GM19035 (cell line): Measurements from ENCODE around the gene ABLIM1.

Experiments used
- ATAC-seq: cut with Tn5 transposase; IDR thresholded peaks from one replicate; pipeline ENCODE4 v1.9.1; 2021; ENCODE audit not compliant: unreplicated experiment

The ABLIM1 gene

GRCh38 chr10:114649217-114649903 lies 8.7 kb downstream of the ABLIM1 start:
- no peak for ATAC-seq

GRCh38 chr10:114648368-114648767 lies 9.7 kb downstream of the ABLIM1 start:
- no peak for ATAC-seq

- ATAC-seq, result no peak
These were observed 10.4 kb downstream of the ABLIM1 start for GRCh38 chr10:114647545-114648138.

GRCh38 chr10:114646426-114646825 lies 11.6 kb downstream of the ABLIM1 start:
- no peak for ATAC-seq

DNA sequence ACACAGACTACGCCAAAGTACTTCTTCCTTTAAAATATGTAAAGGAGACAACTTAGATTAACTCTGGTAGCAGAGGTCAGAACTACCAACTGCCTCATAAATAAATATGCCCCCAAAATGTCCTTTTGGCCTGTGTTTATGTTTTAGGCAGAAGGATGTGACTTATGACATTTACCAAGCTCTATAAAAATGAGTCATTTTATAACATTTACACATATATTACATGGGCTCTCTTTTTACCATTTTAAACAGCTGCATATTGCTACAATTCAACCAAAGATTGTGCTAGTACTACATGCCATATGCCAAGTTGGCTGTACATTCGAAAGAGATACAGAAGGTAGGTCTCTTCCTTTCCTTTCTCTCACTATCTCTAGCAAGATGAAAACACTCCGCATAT lies 12.4 kb downstream of the ABLIM1 start:
- ATAC-seq, result no peak

DNA sequence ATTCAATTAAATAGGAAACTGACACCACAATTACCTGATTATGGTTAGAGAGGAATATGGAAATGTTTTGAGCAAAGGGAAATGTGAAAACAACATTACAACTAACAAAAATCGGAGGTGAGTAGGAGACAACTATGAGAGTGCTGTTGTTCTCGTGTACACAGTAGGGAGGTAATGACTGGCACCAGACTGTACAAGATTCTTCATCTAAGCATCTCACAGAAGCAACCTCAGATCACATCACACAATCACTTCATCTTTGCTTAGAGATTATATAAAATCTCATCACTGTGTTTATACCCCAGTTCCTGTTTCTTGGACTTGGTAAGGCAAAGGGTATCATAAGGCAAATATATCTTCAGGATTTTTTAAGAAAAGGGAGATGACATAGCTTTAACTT lies 14.9 kb downstream of the ABLIM1 start:
- no peak for ATAC-seq

GRCh38 chr10:114642729-114643128 lies 15.3 kb downstream of the ABLIM1 start:
- ATAC-seq, result no peak

DNA sequence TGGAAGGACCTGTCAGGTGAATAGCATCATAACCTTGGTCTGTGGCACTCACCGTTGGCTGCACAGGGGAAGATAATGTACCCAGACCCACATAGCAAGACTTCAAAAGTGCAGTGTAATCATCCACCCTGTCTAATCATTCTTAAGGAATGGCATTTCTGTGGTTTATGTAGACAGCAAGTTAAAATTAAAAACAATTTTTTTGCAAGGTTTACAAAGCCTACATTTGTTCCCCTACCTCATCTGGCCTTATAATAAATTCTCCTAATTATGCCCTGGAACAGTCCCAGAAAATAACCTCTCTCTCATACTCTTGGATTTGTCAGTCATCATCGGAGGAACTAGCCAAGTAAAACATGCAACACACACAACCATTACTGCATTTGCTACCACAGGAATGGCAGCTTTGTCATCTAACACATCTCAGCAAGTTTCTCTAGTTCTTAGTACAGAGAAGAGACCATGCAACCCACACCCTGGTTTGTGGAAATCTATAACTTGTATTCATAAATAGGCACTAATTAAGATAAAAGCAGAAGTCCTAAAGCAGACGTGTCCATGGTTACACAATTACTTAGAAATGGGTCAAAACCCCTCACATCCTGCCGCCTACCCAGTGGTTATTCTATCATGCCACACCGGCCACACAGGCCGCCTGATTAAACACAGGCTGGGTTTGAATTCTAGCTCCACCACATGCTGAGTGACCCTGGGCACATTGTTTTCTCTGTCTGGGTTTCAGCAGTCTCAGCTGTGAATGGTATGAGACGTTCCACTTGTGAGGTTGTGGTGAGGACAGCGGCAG lies 19.1 kb downstream of the ABLIM1 start:
- no peak for ATAC-seq

GRCh38 chr10:114635797-114636550 lies 22.1 kb downstream of the ABLIM1 start:
- ATAC-seq, result no peak

- ATAC-seq, result no peak
These were observed 23.0 kb downstream of the ABLIM1 start for GRCh38 chr10:114635101-114635500.

- ATAC-seq, result no peak
These were observed 23.5 kb downstream of the ABLIM1 start for GRCh38 chr10:114634609-114634979.

- ATAC-seq, result peak; percentile 46
These were observed 25.0 kb downstream of the ABLIM1 start for GRCh38 chr10:114632869-114633715.

DNA sequence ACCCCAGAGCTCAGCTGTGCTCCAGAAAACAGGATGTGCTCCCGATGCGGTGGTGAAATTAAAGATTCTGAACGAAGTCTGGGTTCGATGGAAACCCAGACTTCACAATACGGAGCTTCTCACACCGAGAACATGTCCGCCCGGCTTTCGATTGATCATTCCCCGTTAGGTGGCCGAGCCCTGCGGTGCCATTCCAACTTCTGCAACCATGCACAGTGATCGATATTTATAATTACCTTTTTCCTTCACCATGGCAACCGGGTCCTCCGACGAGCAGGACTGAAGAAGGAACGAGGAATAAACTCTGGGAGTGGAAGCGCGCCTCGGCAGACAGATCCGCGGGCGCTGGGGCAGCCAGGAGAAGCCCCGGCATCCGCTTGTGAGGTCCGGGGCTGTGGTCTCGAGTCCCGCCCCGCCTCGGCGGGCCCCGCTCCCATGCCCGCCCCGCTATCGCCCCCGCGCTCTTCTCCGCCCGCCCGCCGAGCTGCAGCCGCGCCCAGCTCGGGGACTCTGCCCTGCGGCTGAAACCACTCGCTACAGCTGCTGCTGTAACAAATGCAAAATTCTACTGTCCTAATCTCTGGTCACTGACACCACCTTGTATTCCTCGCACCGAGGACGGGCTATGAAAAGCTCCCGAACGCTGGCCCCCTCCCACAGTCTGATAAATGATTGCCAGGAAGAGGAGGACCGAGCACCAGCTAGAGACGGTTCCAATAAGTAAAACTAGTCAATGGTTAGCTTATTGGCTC lies 26.2 kb downstream of the ABLIM1 start:
- ATAC-seq, result peak; percentile 61

DNA sequence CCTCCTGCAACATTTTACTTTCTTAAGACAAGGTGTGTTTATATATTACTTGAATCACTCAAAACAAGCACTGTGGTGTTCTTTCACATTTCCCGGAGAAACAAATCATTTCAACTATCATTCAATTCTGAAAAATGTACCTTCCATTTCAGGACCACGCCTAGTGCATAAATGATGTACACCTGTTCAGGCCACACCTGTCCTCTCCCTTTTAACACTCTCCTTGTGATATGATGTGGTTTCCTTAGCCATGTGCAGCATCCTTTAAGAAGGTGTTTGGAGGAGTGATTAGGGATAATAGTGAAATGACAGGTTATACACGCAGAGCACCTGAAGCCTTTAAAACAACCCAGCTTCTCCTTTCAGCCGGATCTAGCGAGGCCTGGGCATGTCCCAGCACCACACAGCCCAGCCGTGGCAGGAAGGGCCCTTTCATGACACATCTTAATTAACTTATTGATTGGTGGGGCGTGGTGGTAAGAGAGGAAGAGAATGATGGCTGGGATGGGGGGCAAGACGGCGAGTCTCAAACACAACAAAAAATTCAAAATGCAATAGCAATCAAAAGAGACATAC lies 26.9 kb downstream of the ABLIM1 start:
- ATAC-seq, result no peak

DNA sequence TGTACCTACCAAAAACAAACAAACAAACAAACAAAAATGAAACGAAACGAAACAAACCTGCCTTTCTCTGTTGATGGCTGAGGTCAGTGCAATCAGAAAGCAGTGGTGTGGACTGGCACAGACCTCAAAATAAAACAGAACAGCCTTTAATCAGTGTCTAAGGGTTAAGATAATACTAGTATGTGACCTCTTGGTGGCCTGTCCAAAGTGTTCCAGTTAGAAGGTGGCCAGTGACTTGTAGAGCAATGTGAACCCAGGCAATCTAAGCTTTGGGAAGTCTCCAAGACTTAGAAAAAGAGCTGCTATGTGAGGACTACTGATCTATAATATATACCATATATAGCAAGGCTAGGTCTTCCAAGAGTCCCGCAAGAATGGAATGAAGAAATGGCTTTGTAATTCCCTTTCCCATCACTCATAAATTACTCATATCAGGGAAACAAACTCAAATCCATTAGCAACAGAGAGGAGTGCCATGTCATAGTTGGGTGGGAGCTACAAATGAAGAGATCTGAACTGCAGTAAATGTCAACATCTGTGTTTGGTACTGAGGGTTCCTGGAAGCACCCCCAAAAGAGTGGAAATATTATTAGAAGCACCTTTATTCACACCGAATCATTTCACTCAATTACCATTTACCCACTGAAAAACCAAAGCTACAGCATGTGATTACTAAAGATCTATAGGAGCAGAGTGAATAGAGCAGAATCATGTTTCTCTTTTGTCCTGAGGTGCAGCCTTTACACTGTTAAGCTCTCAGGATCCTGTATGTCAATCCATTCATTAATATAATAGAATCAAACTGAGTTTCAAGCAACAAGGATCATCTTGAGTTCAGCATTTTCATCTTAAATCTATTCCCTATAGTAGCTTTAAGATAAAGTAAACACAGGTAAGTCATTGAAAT lies 28.0 kb downstream of the ABLIM1 start:
- ATAC-seq, result no peak

GRCh38 chr10:114629083-114629823 lies 28.8 kb downstream of the ABLIM1 start:
- ATAC-seq, result no peak

DNA sequence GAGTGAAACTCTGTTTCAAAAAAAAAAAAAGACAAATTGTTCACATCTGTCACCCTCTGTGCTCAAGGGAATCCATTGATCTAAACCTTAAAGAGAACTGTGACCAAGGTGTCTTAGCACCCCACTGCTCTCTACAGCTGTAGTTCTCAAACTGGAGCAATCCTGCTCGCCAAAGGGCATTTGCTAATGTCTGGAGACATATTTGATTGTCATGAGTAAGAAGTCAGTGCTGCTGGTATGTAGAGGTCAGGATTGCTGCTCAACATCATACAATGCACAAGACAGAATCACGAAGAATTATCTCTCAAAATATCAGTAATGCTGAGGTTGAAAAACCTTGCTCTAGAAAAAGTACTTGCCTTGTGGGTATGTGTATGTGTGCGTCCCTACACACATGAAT lies 30.0 kb downstream of the ABLIM1 start:
- ATAC-seq, result no peak

- no peak for ATAC-seq
These were observed 31.2 kb downstream of the ABLIM1 start for GRCh38 chr10:114626841-114627240.
